Measurements from ENCODE around the gene TTC24.

GRCh38 chr1:156539818-156540355 is 39.6 kb upstream of the TTC24 start:
- no peak for TF ChIP-seq ARNTL (CRISPR knock-in tag; IDR thresholded peaks at IDR 0.05; ENCODE audit: borderline replicate concordance, low read depth)
- no peak for TF ChIP-seq CREB5 (CRISPR knock-in tag; IDR thresholded peaks at IDR 0.05; ENCODE audit: low read depth)
- no peak for TF ChIP-seq POU6F1 (CRISPR knock-in tag; IDR thresholded peaks at IDR 0.05; ENCODE audit: borderline replicate concordance, low read depth)
- no peak for TF ChIP-seq ZFP3 (CRISPR knock-in tag; IDR thresholded peaks at IDR 0.05)
- TF ChIP-seq TOX (CRISPR knock-in tag; IDR thresholded peaks at IDR 0.05; ENCODE audit: borderline replicate concordance) = no peak
- no peak for TF ChIP-seq ZNF565 (CRISPR knock-in tag; conservative IDR thresholded peaks at IDR 0.05; ENCODE audit: low read depth)
- no peak for TF ChIP-seq PATZ1 (CRISPR knock-in tag; IDR thresholded peaks at IDR 0.05; ENCODE audit: borderline replicate concordance)
- no peak for TF ChIP-seq ZNF70 (CRISPR knock-in tag; IDR thresholded peaks at IDR 0.05)
- TF ChIP-seq CSRNP3 (CRISPR knock-in tag; IDR thresholded peaks at IDR 0.05) = no peak
- no peak for TF ChIP-seq ESRRG (CRISPR knock-in tag; IDR thresholded peaks at IDR 0.05)
- no peak for TF ChIP-seq TSHZ2 (CRISPR knock-in tag; IDR thresholded peaks at IDR 0.05)
- no peak for TF ChIP-seq PPARA (CRISPR knock-in tag; IDR thresholded peaks at IDR 0.05; ENCODE audit: borderline replicate concordance)
- no peak for TF ChIP-seq ZFP30 (CRISPR knock-in tag; IDR thresholded peaks at IDR 0.05)

Measured in SK-N-SH treated with all-trans-retinoic acid at 6 μM for 48 hours (cell line).